PC-3 (cell line): Measurements from ENCODE around the gene HMX3. TPM values are rescaled to one million over a fixed set of nuclear protein-coding genes. Genes with fewer than 3 reads are reported as not detected.

ENCODE experiments used
- ATAC-seq: fragments of 200-7000 bp; cut with Tn5 transposase; 2 replicates; pipeline ENCODE4 v1.9.1; 2020; ENCODE audit warnings: mild to moderate bottlenecking, moderate library complexity
- BruUV-seq: library from RNA; stranded (reverse); fragments of 400-500 nt; replicated peaks from 2 replicates; lab custom pipeline; 2021; lab: Mats Ljungman, UMichigan
- CTCF ChIA-PET: fragments of 300-600 bp; sonication (Branson Sonifier 250); formaldehyde crosslinking; loops from one replicate; lab custom pipeline; 2022; ENCODE audit warnings: antibody characterized with exemption; lab: Charles Lee
- POLR2A ChIA-PET: fragments of 300-600 bp; sonication (Branson Sonifier 250); formaldehyde crosslinking; loops from one replicate; lab custom pipeline; 2022; ENCODE audit warnings: antibody characterized with exemption; ENCODE audit not compliant: unreplicated experiment; lab: Charles Lee
- DNase-seq: peaks from one replicate; pipeline ENCODE4 v3.0.0-alpha.2; 2015
- H2AFZ ChIP-seq: fragments of 300-600 bp; sonication (generic); 2 replicates; pipeline ENCODE4 v1.6.0; 2016; ENCODE audit warnings: antibody characterized with exemption, low read length
- H3F3A ChIP-seq: fragments of 300-600 bp; sonication (generic); one replicate; pipeline ENCODE4 v1.6.0; 2017; ENCODE audit warnings: antibody characterized with exemption, low read length, control low read depth, mild to moderate bottlenecking; ENCODE audit not compliant: unreplicated experiment
- H3K27ac ChIP-seq: fragments of 300-600 bp; sonication (generic); 2 replicates; pipeline ENCODE4 v1.5.1; 2016; ENCODE audit warnings: mild to moderate bottlenecking, low read length
- H3K27me3 ChIP-seq: fragments of 300-600 bp; sonication (generic); 2 replicates; pipeline ENCODE4 v1.6.1; 2016; ENCODE audit warnings: low read length, mixed read lengths
- H3K36me3 ChIP-seq: fragments of 300-600 bp; sonication (generic); 2 replicates; pipeline ENCODE4 v1.6.1; 2016; ENCODE audit warnings: low read depth, mixed run types, low read length, mixed read lengths
- H3K4me1 ChIP-seq: fragments of 300-600 bp; sonication (generic); 2 replicates; pipeline ENCODE4 v1.5.1; 2016; ENCODE audit warnings: low read length; ENCODE audit not compliant: insufficient read depth
- H3K4me2 ChIP-seq: fragments of 300-600 bp; sonication (generic); 2 replicates; pipeline ENCODE4 v1.6.0; 2016; ENCODE audit warnings: low read length
- H3K4me3 ChIP-seq: fragments of 300-600 bp; sonication (generic); 2 replicates; pipeline ENCODE4 v1.5.1; 2016; ENCODE audit warnings: mild to moderate bottlenecking, low read length, mixed read lengths
- H3K79me2 ChIP-seq: fragments of 300-600 bp; sonication (generic); 2 replicates; pipeline ENCODE4 v1.6.1; 2017; ENCODE audit warnings: low read length, mixed read lengths
- H3K9ac ChIP-seq: fragments of 300-600 bp; sonication (generic); 2 replicates; pipeline ENCODE4 v1.6.0; 2016; ENCODE audit warnings: mild to moderate bottlenecking, low read length
- H3K9me2 ChIP-seq: fragments of 300-600 bp; sonication (generic); replicated peaks from 2 replicates; pipeline ENCODE4 v1.6.1; 2016; ENCODE audit warnings: mixed run types, low read length, mixed read lengths
- H3K9me3 ChIP-seq: fragments of 300-600 bp; sonication (generic); 2 replicates; pipeline ENCODE4 v1.6.1; 2016; ENCODE audit warnings: low read length, mixed read lengths
- H4K20me1 ChIP-seq: fragments of 300-600 bp; sonication (generic); 2 replicates; pipeline ENCODE4 v1.6.1; 2016; ENCODE audit warnings: low read length, mixed read lengths
- CTCF ChIP-seq: fragments of 300-600 bp; sonication (generic); conservative IDR thresholded peaks from 2 replicates; pipeline ENCODE4 v1.5.1; 2017; ENCODE audit warnings: antibody characterized with exemption, low read depth, mild to moderate bottlenecking, low read length
- EZH2 ChIP-seq: fragments of 300-600 bp; sonication (generic); IDR thresholded peaks from one replicate; pipeline ENCODE4 v1.6.1; 2017; ENCODE audit warnings: antibody characterized with exemption, mild to moderate bottlenecking, low read length; ENCODE audit not compliant: unreplicated experiment
- EZH2phosphoT487 ChIP-seq: fragments of 300-600 bp; sonication (generic); IDR thresholded peaks from 2 replicates; pipeline ENCODE4 v1.6.1; 2018; ENCODE audit warnings: mild to moderate bottlenecking, antibody characterized with exemption, low read length, borderline replicate concordance
- intact Hi-C: fragments of 100-400 bp; cut with micrococcal nuclease; formaldehyde crosslinking; loops from 2 replicates; pipeline ENCODE4 v1.9.0; 2023
- total RNA-seq: library from RNA; depleted of rRNA; stranded (reverse); fragments of >200 nt; gene quantifications from 2 replicates; pipeline ENCODE4 v1.2.3, GENCODE V29; 2014

Gene HMX3
- total RNA-seq, 1 experiment from 2014 or later = 0.51 TPM

- Histone ChIP-seq H3K79me2 (peaks cover 6% of the 10 kb centered on the region), H3K4me2 (no peak overlapping the region), H3K9me3 (no peaks in the 10 kb centered on the region), H4K20me1 (no peaks in the 10 kb centered on the region), H3K9me2 (no peaks in the 10 kb centered on the region), H3K27ac (no peak overlapping the region), H3K4me3 (no peak overlapping the region), H3F3A (no peaks in the 10 kb centered on the region), H2AFZ (no peak overlapping the region), H3K4me1 (peaks cover 6% of the 10 kb centered on the region; the same call in 1 of the 2 replicates), H3K36me3 (no peaks in the 10 kb centered on the region), H3K9ac (no peak overlapping the region), H3K27me3 (no peaks in the 10 kb centered on the region)
- ATAC-seq = no peak
- BruUV-seq = no TSS peak
- POLR2A ChIA-PET = no interaction called here
- CTCF ChIA-PET = no interaction called here
- intact Hi-C loops = no loop called here
- TF ChIP-seq EZH2 (no peak), CTCF (no peak), EZH2phosphoT487 (no peak)
- no peak for DNase-seq
Measured at GRCh38 chr10:123149568-123150270, 13.9 kb downstream of the HMX3 start.

- Histone ChIP-seq H3K36me3 (peaks cover 6% of the 10 kb centered on the region; the same call in 1 of the 2 replicates), H3K9me3 (no peaks in the 10 kb centered on the region), H3K27ac (no peak overlapping the region), H3K79me2 (peaks cover 13% of the 10 kb centered on the region), H3K9me2 (no peaks in the 10 kb centered on the region), H3K27me3 (no peaks in the 10 kb centered on the region), H3F3A (no peaks in the 10 kb centered on the region), H3K4me3 (no peak overlapping the region), H3K9ac (no peak overlapping the region), H4K20me1 (peaks cover 7% of the 10 kb centered on the region; the same call in 1 of the 2 replicates), H3K4me2 (no peak overlapping the region), H2AFZ (no peak overlapping the region), H3K4me1 (peaks cover 5% of the 10 kb centered on the region; the same call in 1 of the 2 replicates)
- ChIA-PET POLR2A (no interaction called here), CTCF (no interaction called here)
- BruUV-seq = no TSS peak
- ATAC-seq = no peak
- no peak for TF ChIP-seq EZH2
- no peak for TF ChIP-seq EZH2phosphoT487
- TF ChIP-seq CTCF = no peak
- intact Hi-C loops = no loop called here
- DNase-seq = no peak
Measured at GRCh38 chr10:123150271-123150985, 14.7 kb downstream of the HMX3 start.
